GM18502 (cell line): ENCODE measurements around the gene CHMP2A.
"Not testable (repeated sequence)": the region's sequence is repeated elsewhere in the genome, so short reads cannot be mapped to it uniquely, and the experiment has no call there.

ENCODE experiments used
- ATAC-seq: cut with Tn5 transposase; IDR thresholded peaks from one replicate; pipeline ENCODE4 v1.9.1; 2021; ENCODE audit warnings: mild to moderate bottlenecking; ENCODE audit not compliant: unreplicated experiment, poor library complexity

Gene CHMP2A

GRCh38 chr19:58514564-58515022, 40.3 kb downstream of the CHMP2A start:
- ATAC-seq = no peak

GRCh38 chr19:58513694-58514563, 41.0 kb downstream of the CHMP2A start:
- ATAC-seq = peak; percentile 82

- ATAC-seq = no peak
These were observed 41.7 kb downstream of the CHMP2A start for GRCh38 chr19:58513213-58513693.

- ATAC-seq = no peak
These were observed 43.3 kb downstream of the CHMP2A start, which contains the start of gene SLC27A5 for GRCh38 chr19:58511353-58512208. SLC27A5 (minus strand) TSS chr19:58511992; CDS start chr19:58511955, 37 bp downstream.

- ATAC-seq = no peak
These were observed 44.6 kb downstream of the CHMP2A start for GRCh38 chr19:58510084-58510862.

GRCh38 chr19:58509731-58510083, 45.2 kb downstream of the CHMP2A start:
- ATAC-seq = no peak

GRCh38 chr19:58507602-58508223, 47.2 kb downstream of the CHMP2A start:
- ATAC-seq = not testable (repeated sequence)
